GM19238 (cell line): ENCODE measurements around the gene ARAP1.

Experiments used
- DNase-seq: peaks from one replicate; pipeline ENCODE4 v3.0.0; 2011; ENCODE audit warnings: low spot score; ENCODE audit not compliant: insufficient read length

The ARAP1 gene

GRCh38 chr11:72743321-72744221 is 8.6 kb downstream of the ARAP1 start:
- DNase-seq, result peak; percentile 56

- no peak for DNase-seq
Observed at GRCh38 chr11:72742513-72743320, 9.5 kb downstream of the ARAP1 start.

DNA sequence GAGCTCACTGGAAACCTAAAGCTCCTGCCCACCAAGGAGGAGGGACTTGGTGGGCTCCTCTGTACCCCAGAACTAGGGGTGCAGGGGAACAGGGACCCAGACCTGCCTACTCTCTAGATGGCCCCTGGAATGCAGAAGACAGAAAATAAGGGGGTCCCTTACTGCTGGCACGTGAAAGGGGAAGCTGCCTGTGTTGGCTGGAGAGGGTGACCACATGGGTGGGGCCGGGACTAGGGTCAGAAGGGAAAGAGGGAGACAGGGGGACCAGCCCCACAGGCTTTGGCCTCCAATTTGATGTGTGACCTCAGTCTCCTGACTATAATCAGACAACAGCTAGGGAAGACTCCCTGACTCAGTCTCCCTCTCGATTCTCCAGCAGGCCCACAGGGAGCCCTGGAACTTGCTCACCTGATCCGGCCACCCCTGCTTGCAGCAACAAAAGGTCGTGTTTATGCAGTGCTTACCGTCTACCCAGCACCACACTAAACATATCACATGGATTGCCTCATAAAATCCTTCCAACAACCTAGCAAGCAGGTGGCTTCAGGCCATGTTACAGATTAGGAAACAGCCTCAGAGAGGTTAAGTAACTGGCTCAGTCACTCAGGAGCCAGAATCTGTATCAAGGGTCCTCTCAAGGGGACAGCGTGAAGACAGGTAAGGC is 10.2 kb downstream of the ARAP1 start:
- DNase-seq, result no peak

DNA sequence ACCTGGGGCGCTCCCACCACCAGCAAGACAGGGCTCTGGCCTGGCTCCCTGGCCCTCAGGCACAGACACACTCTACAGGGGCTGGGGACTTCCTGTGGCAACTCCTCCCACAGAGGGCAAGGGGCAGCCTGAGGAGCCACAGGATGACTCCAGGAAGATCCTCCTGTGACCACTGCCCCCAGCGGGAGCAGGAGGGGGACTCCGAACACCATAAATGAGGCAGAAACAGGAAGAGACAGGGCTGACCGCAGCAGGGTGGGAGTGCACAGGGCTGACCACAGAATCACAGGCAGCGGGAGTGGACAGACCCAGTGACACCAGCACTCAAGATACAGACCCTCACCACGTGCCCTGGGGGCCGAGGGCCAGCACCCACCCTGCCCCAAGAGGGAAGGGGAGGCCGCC is 10.8 kb downstream of the ARAP1 start:
- DNase-seq, result no peak

DNA sequence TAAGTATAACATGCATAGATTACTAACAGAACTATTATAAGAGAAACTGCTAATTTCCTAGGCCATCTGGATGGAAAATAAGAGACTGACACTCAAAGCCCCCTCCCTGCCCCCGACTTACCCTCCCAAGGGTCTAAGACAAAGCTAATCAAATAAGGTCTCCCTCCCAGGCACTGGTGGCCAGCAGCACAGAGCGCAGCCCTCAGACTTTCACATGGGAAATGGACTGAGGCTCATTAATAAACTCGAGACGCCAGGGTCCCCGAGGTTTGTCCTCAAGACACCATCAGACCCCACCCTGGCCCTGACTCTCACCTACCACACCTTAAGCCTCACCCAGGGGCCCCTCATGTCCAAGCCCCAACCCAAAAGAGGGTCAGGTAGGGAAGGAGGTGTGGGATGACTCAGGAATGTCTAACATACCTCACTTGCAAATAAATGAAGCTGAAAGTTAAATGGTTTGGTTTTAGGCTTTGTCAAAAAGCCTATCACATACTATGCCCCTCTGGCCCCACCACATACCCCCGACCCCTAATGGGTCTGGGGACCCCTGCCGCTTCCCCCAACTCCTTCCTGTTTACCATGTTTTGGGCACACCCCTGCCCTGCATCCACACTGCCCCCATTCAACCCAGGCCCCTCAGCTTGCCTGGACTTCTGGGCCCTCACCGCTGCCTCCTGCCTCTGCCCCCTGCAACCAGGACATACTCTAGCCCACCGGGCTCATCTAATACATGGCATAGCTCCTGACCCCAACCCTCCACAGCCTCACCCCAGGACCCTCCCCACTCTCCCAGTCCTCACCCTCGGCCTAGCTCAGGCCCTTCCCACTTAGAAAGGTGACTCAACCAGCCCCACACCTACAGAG is 11.4 kb downstream of the ARAP1 start:
- no peak for DNase-seq

DNA sequence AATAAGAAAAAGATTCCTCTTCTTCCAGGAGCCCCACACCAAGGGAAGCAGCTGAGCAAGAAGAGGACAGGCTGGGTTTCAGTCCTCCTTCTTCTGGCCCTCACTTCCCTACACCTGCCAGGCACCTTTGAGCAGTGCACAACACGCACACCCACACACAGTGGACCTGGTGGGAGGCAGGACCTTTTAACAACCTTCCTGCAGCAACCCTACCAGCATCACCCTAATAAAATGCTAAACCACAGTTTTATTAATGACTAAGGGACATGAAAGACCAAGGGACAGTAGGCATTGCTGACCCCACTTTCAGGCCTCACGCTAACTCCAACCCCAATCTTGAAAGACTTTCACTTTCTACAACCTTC is 12.2 kb downstream of the ARAP1 start:
- DNase-seq, result no peak

GRCh38 chr11:72739240-72740059 is 12.8 kb downstream of the ARAP1 start:
- DNase-seq, result no peak

- peak; percentile 73 for DNase-seq
Observed at GRCh38 chr11:72738199-72739141, 13.7 kb downstream of the ARAP1 start.

DNA sequence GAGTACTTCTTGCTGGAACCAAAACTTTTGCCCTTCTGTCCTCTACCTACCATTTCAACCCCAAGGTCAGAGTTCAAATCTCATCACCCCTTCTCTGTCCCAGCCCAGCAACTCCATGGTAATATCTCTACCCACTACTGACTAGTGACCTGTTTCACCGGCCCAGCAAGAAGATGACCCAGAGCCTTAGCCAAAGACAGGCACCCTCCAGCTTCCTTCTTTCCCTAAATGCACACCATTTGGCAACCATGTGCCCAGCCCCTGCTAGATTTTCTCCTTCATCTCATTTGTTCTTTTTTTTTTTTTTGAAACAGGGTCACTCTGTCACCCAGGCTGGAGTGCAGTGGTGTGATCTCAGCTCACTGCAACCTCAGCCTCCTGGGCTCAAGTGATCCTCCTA is 14.9 kb downstream of the ARAP1 start:
- no peak for DNase-seq

DNA sequence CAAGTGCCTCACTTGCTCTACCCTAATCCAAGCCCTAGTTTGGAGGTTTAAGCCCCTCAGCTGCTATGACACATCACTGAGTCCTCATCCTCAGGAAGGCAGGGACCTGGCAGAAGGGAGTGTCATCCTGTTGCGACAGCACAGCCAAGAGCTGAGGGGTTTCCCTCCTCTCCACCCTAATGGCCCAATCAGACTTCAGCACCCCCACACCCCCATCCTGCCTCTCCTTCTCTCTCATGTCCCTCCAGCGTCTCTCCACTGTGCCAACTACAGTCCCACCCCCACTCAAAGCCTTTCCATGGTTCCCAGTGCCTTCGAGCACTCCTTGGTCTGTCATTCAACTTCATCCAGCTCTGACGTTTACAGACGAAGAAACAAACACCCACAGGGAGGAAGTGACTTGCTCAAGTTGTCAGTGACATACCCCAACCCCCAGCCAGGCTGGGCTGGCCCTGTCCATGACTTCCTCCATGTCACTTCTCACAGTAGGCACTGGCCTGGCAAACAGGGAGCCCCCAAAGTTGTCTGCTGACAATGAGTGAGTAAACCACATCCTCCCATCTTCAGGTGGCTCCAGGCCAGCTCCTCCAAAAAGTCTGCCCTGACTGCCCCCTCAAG is 15.6 kb downstream of the ARAP1 start:
- no peak for DNase-seq

DNA sequence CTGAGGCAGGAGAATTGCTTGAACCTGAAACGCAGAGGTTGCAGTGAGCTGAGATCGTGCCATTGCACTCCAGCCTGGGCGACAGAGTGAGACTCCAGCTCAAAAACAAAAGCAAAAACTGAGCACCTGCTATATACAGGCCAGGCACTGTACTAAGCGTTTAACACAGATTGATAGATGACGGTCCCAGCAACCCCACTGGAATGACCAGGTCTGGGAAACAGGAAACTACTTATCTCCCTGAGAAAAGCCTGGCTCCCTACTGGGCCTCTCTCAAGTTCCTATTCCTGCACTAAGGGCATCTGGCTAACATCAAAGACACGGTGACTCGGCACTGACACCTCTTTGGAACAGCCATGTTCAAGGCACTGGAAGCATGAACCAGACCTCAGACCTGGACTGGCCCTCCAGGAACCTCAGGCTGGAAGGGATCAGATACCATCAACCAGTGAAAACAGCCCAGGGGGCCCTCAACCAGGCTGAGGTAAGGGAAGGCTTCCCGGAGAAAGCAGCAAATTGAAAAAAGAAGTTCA is 16.6 kb downstream of the ARAP1 start:
- DNase-seq, result no peak

GRCh38 chr11:72732329-72732728 is 19.9 kb downstream of the ARAP1 start:
- DNase-seq, result no peak

GRCh38 chr11:72730737-72731136 is 21.5 kb downstream of the ARAP1 start:
- DNase-seq, result no peak

GRCh38 chr11:72730243-72730642 is 22.0 kb downstream of the ARAP1 start:
- no peak for DNase-seq

DNA sequence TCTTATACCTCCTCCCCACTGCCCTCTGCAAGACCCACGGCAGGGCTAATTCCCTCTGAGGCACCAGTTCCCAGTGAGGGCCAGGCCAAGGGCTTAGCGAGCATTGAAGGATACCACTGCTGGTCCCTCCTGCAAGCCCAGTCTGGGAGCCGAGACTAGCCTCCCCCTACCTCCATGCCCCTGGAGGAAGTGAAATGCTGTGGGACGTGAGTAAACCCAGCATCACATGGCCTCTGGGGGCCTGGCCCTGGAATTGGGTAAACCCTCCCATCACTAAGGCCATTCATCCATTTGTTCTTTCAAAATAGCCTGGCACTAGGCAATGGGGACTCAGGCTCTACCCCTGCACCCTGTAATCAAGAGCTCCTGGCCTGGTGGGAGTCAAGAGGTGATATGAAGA is 24.7 kb downstream of the ARAP1 start:
- no peak for DNase-seq

- no peak for DNase-seq
Observed at GRCh38 chr11:72726266-72727220, 25.7 kb downstream of the ARAP1 start.

- DNase-seq, result no peak
Observed at GRCh38 chr11:72725724-72726028, 26.5 kb downstream of the ARAP1 start.
